ENCODE measurements around the gene CRACR2A.

DNA sequence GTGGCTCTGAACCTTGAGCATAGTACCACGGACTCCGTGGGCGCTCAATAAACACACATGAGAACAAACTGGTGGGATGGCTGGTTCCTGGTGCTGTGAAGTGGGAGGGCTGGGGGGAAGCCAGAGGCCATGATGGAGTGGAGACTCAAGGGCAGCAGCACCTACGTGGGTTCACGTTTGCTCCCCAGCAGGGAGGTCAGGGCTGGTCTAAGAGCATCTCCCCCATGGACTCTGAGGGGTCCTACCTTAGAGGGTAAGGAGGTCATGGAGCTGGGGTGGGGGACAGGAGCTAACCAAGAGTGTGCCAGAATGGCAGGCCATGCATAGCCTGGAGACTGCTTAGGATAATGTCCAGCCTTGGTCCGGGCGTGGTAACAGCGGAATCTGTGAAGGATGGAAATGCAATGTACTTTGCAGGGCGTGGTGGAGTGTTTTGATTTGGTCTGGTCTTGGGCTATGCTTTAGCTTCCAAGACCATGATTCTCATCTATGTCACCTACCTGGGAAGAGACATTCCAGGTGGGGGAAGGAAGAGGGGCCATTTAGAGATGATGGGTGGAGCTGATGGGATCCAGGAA, 158.9 kb downstream of the CRACR2A start:
- no peak for TF ChIP-seq CTCF (IDR thresholded peaks at IDR 0.05; ENCODE audit: low read length)
- TF ChIP-seq EZH2 (IDR thresholded peaks at IDR 0.05; ENCODE audit: borderline replicate concordance, low read length), result no peak

Data from OCI-LY1 (cell line).